ENCODE results near the gene CLCNKB. TPM values are rescaled to one million over a fixed set of nuclear protein-coding genes. Genes with fewer than 3 reads are reported as not detected.

CLCNKB gene
- total and polyA plus RNA-seq, 2 donors = 0.10 to 0.95 TPM

- DNase-seq (ENCODE audit: extremely low spot score) = no peak
- Histone ChIP-seq H3K4me1 (ENCODE audit: insufficient read depth) (no peaks in the 10 kb centered on the region), H3K4me3 (ENCODE audit: low read depth, low read length) (no peak overlapping the region), H3K36me3 (ENCODE audit: insufficient read depth) (no peaks in the 10 kb centered on the region), H3K27ac (ENCODE audit: low read depth) (no peak overlapping the region)
- WGBS = 69% methylated on average over 11 of the region's 11 CpGs
Measured at GRCh38 chr1:16075337-16076030, 31.9 kb downstream of the CLCNKB start.

DNA sequence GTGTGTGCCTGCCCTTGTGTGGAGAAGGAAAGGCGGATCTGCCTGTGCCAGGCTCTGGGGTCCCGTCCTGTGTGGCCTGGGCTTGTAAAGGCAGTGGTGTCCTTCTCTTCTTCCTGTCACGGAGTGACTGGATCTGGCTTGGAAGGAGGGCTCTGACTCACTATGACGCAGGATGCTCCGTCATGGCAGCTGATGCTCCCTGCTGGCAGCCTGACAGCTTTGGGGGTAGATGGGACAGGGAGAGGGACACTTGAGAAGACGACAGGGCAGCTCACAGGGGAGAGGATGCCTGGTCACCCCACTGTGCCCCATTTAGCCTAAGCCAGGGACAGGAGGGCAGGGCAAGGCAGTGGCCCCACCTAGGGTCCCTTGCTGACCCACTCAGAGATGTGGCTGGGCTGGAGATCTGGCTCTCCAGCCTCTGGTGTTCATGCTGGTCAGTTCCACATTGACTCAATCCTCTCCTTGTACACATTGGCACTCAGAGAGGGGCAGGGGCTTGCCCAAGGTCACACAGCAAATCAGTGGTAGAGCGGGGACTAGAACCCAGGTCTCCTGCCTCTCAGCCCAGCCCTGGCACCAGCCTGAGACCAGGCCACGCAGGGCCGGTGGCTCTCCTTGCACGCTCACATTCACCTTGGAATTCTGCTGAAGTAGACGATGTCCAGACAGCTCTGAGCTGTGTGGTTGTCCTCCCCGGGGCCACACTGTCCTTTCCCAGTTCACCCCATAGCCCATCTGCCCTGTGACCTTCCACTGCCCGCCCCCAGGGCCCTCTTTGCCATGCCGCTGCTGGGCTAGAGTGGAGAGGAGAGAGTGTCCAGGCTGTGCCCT, 32.7 kb downstream of the CLCNKB start:
- Histone ChIP-seq H3K4me1 (ENCODE audit: insufficient read depth) (no peaks in the 10 kb centered on the region), H3K36me3 (ENCODE audit: insufficient read depth) (no peaks in the 10 kb centered on the region), H3K27ac (ENCODE audit: low read depth) (no peak overlapping the region), H3K4me3 (ENCODE audit: low read depth, low read length) (no peak overlapping the region)
- 81% methylated on average over 14 of the region's 14 CpGs for WGBS
- DNase-seq (ENCODE audit: extremely low spot score) = no peak

DNA sequence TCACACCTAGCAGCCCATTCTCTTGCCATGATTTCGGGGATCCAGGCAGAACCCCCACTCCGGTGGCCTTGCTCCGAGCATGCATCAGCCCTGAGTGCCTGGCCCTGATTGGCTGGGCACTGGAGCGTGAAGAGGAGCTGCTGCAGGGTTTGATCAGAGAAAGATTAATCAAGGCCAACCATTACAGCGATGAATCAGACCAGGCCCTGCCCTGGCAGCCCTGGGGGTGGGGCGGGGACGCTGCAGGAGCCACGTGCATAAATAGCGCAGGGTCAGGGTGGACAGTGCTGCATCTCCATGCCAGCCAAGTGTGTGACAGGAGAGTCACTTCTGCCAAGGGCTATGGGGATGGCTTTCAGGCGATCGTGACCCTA, 33.3 kb downstream of the CLCNKB start:
- Histone ChIP-seq H3K27ac (ENCODE audit: low read depth) (no peak overlapping the region), H3K4me1 (ENCODE audit: insufficient read depth) (no peaks in the 10 kb centered on the region), H3K4me3 (ENCODE audit: low read depth, low read length) (no peak overlapping the region), H3K36me3 (ENCODE audit: insufficient read depth) (no peaks in the 10 kb centered on the region)
- no peak for DNase-seq (ENCODE audit: extremely low spot score)
- 87% methylated on average over 11 of the region's 11 CpGs for WGBS

GRCh38 chr1:16077406-16078245, 34.0 kb downstream of the CLCNKB start:
- WGBS = 87% methylated on average over 12 of the region's 12 CpGs

DNA sequence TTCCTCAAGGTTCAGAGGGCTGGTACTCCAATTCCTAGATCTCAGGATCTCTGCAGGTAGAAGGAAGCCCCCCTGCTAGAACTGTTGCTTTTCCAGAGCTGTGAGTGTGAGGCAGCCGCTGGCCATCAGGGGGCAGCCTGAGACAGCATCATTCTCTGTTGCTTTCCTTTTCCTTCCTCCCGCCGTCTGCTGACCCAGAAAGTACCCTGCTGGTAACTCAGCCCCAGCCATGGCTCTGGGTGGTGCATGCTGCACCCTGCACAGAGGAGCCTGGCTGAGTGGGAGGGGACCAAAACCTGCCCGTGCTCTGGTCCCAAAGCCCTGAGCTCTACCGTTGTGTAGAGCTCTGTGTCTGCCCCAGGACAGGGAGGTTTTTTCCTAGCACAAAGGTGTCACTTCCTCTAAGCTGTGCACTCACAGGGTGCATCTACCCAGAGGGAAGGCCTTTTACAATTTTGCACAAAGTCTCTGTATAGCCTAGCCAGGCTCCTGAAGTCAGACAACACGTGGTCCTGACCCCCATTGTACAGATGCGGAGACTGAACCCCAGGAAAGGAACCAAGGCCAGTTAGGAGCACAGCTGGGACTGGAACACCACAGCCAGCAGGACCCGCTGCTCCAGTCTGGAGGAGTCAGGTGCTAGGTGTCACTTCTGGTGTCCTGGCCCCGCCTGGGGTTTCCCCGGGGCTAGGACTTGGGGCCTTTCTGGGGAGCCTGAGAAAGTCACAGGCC, 35.5 kb downstream of the CLCNKB start:
- no peak overlapping the region for H3K27ac ChIP-seq (ENCODE audit: low read depth)
- DNase-seq (ENCODE audit: extremely low spot score) = no peak
- WGBS = 35% methylated on average over 10 of the region's 10 CpGs
- H3K36me3 ChIP-seq (ENCODE audit: insufficient read depth) = no peaks in the 10 kb centered on the region
- no peaks in the 10 kb centered on the region for H3K4me1 ChIP-seq (ENCODE audit: insufficient read depth)
- no peak overlapping the region for H3K4me3 ChIP-seq (ENCODE audit: low read depth, low read length)

More at GRCh38 chr1:16077406-16078245, 34.0 kb downstream of the CLCNKB start:
- DNase-seq (ENCODE audit: extremely low spot score) = no peak
- Histone ChIP-seq H3K4me3 (ENCODE audit: low read depth, low read length) (no peak overlapping the region), H3K27ac (ENCODE audit: low read depth) (no peak overlapping the region), H3K36me3 (ENCODE audit: insufficient read depth) (no peaks in the 10 kb centered on the region), H3K4me1 (ENCODE audit: insufficient read depth) (no peaks in the 10 kb centered on the region)

- WGBS = 92% methylated on average over 5 of the region's 5 CpGs
- Histone ChIP-seq H3K4me3 (ENCODE audit: low read depth, low read length) (no peak overlapping the region), H3K27ac (ENCODE audit: low read depth) (no peak overlapping the region), H3K4me1 (ENCODE audit: insufficient read depth) (no peaks in the 10 kb centered on the region), H3K36me3 (ENCODE audit: insufficient read depth) (no peaks in the 10 kb centered on the region)
- DNase-seq (ENCODE audit: extremely low spot score) = no peak
Measured at GRCh38 chr1:16080422-16081150, 37.0 kb downstream of the CLCNKB start.

DNA sequence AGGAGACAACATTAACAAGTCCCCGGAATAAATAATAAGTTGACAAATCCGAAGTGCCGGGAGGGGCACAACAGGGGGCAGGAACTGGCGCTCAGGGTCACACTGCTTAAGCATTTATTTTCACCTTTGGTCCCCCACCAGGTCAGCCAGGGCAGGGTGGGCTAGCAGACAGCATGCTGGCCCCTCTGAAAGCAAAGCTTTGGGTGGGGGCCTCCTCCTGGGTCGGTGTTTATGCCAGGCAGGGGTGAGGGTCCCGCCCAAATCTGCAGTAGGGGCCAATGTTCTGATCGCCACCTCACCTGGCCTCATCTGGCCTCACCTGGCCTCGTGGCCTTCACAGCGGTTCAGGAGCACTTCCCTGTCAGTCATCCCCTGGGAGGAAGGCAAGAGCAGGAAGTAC, 38.1 kb downstream of the CLCNKB start:
- Histone ChIP-seq H3K4me1 (ENCODE audit: insufficient read depth) (no peaks in the 10 kb centered on the region), H3K4me3 (ENCODE audit: low read depth, low read length) (no peak overlapping the region), H3K36me3 (ENCODE audit: insufficient read depth) (no peaks in the 10 kb centered on the region), H3K27ac (ENCODE audit: low read depth) (no peak overlapping the region)
- WGBS = 88% methylated on average over 9 of the region's 9 CpGs
- DNase-seq (ENCODE audit: extremely low spot score) = no peak

- Histone ChIP-seq H3K27ac (ENCODE audit: low read depth) (no peak overlapping the region), H3K4me1 (ENCODE audit: insufficient read depth) (no peaks in the 10 kb centered on the region), H3K4me3 (ENCODE audit: low read depth, low read length) (no peak overlapping the region), H3K36me3 (ENCODE audit: insufficient read depth) (no peaks in the 10 kb centered on the region)
- no peak for DNase-seq (ENCODE audit: extremely low spot score)
- 81% methylated on average over 9 of the region's 9 CpGs for WGBS
Measured at GRCh38 chr1:16082283-16083038, 38.9 kb downstream of the CLCNKB start.

DNA sequence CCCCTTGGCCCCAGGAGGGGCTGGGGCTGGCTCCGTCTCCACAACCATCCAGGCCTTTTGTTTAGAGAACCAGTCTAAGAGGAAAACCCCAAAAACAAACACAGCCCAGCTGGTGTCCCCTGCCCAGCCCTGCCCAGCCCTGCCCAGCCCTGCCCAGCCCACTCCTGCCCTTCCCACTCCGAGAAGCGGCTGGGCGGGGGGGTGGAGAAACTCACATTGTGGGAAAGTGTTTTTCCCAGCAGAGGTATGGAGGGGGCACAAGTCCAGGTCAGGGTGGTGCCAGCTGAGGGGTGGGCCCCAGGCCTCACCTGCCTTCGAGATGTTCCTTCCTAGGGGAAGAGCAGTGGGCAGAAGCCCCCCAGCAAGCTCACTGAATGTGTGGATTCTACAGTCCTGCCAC, 39.9 kb downstream of the CLCNKB start:
- H3K36me3 ChIP-seq (ENCODE audit: insufficient read depth) = no peaks in the 10 kb centered on the region
- no peak overlapping the region for H3K27ac ChIP-seq (ENCODE audit: low read depth)
- no peak overlapping the region for H3K4me3 ChIP-seq (ENCODE audit: low read depth, low read length)
- no peak for DNase-seq (ENCODE audit: extremely low spot score)
- WGBS = 89% methylated on average over 5 of the region's 5 CpGs
- no peaks in the 10 kb centered on the region for H3K4me1 ChIP-seq (ENCODE audit: insufficient read depth)

DNA sequence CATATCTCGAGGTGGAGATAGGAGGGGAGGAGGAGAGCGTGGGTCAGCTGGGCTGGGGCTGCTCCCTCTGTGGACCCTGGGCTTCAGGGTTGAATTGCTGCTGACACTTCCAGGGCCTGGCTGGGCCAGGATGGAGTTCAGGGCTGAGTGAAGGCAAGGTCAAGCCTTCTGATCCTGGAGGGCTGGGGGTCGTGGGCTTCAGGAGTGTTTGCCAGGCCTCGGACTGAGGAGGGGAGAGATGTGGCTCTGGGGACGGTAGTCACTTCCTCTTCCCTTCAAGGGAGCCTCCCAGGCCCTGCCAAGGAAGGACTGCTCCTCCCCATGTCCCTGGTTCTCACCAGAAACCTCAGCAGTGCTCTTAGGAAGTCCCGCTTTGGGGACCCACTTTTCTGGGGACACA, 41.9 kb downstream of the CLCNKB start:
- WGBS = 77% methylated on average over 6 of the region's 6 CpGs
- H3K4me1 ChIP-seq (ENCODE audit: insufficient read depth) = no peaks in the 10 kb centered on the region

DNA sequence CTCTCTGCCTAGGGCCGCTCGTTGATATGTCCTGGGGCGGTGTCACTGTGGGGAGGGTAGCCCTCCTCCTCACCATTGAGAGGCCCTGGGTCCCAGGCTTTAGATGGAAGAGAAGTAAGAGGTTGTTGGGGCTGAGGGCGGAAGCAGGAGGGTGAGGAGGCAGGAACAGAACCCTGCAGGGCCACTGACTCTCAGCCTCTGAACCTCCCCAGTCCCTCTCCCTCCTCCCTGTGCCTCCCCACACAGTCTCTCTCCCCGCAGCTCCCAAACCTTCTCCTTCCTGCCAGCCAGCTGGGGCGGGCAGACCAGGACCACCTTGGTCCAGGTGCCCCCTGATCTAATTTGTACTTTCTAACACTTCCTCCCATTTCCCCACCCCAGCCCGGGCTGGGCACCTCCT, 44.2 kb downstream of the CLCNKB start:
- WGBS = 76% methylated on average over 7 of the region's 7 CpGs
- Histone ChIP-seq H3K4me3 (ENCODE audit: low read depth, low read length) (no peak overlapping the region), H3K36me3 (ENCODE audit: insufficient read depth) (no peaks in the 10 kb centered on the region), H3K4me1 (ENCODE audit: insufficient read depth) (no peaks in the 10 kb centered on the region), H3K27ac (ENCODE audit: low read depth) (no peak overlapping the region)
- no peak for DNase-seq (ENCODE audit: extremely low spot score)

More for the DNA sequence above, 41.9 kb downstream of the CLCNKB start:
- Histone ChIP-seq H3K27ac (ENCODE audit: low read depth) (no peak overlapping the region), H3K36me3 (ENCODE audit: insufficient read depth) (no peaks in the 10 kb centered on the region), H3K4me3 (ENCODE audit: low read depth, low read length) (no peak overlapping the region)
- DNase-seq (ENCODE audit: extremely low spot score) = no peak

GRCh38 chr1:16088351-16088911, 44.8 kb downstream of the CLCNKB start:
- WGBS = 83% methylated on average over 17 of the region's 17 CpGs

More at GRCh38 chr1:16088351-16088911, 44.8 kb downstream of the CLCNKB start:
- H3K36me3 ChIP-seq (ENCODE audit: insufficient read depth) = no peaks in the 10 kb centered on the region
- DNase-seq (ENCODE audit: extremely low spot score) = no peak
- H3K27ac ChIP-seq (ENCODE audit: low read depth) = no peak overlapping the region
- no peaks in the 10 kb centered on the region for H3K4me1 ChIP-seq (ENCODE audit: insufficient read depth)
- H3K4me3 ChIP-seq (ENCODE audit: low read depth, low read length) = no peak overlapping the region

Measured in urinary bladder (tissue), 4 donors.